Fibroblast of upper back skin (primary cell): Measurements from ENCODE around the gene CALHM3.

Source experiments
- DNase-seq: peaks from one replicate; pipeline ENCODE4 v3.0.0-alpha.2; 2013

CALHM3 gene

DNA sequence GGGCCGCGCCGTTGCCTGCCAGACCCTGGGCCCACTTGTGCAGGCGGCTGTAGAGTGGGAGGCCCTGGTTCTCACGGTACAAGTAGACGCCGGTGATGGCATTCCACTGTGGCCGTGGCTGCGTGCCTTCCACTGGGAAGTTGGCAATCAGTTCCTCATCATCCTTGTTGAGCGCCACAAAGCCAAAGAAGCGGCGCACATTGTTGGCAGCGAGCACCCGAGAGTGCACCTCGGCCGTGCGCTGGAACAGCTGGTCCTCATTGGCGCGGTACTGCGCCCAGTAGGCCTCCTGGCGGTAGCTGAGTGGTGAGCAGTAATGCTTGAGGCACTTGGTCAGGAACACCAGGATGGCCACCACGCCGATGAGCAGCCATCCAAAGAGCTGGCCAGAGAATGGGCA lies 31.9 kb downstream of the CALHM3 start:
- DNase-seq, result no peak

GRCh38 chr10:103445767-103446567 lies 33.1 kb downstream of the CALHM3 start:
- peak; percentile 14 for DNase-seq

GRCh38 chr10:103445366-103445765 lies 33.7 kb downstream of the CALHM3 start:
- no peak for DNase-seq

DNA sequence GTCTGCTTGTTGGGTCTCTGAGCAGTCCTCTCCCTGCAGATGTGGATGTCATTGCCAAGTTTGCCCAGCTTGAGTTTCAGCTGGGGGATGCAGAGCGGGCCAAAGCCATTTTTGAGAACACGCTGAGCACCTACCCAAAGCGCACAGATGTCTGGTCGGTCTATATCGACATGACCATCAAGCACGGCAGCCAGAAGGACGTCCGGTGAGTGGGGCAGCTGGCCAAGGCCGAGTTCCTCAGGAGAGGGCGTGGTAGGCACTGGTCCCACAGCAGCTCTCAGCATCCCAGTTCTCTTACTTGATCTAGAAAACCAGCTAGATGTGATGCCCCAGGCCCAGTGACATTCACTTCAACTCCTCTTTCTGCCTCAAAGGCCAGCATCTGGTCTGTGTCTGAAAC lies 34.6 kb downstream of the CALHM3 start:
- no peak for DNase-seq

DNA sequence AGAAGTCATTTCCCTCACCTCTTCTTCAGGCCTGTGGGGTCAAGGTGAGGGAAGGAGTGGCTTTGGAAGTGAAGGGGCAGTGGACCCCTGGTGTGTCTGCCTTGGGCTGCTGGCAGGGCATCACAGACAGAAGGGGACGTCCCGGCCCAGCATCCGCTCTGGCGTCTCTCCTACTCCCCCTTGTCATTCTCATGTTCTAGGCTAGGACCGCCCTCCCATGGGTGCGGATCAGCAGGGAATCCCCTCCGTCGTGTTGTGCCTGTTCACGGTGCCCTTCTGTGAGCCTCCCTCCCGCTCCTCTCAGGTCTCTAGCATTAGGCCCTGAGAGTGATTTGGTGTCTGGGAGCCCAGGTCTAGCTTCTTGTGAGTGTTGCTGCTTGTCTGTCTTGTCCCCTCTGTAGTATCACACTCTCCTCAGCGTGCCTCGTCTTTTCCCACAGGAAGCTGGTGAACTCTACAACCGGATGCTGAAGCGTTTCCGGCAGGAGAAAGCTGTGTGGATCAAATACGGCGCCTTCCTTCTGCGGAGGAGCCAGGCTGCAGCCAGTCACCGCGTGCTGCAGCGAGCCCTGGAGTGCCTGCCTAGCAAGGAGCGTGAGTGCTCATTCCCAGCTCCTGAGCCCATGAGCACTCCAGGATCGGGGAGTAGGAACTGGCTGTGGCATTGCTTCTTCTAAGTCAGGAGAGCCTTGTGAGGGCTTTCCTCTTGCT lies 35.4 kb downstream of the CALHM3 start:
- DNase-seq, result no peak

DNA sequence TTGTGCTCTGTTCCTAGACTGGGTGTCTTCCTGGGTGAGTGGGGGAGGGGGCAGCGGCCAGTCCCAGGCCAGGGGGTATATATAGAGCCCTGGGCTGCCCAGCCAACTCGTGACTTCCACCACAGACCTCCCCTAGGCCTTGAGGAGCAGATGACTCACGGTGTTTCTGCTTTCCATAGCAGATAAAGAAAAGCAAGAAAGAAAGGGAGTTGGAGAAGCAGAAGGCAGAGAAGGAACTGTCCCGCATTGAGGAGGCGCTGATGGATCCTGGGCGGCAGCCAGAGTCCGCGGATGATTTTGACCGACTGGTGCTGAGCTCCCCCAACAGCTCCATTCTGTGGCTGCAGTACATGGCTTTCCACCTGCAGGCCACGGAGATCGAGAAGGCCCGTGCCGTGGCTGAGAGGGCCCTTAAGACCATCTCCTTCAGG lies 37.0 kb downstream of the CALHM3 start:
- peak; percentile 43 for DNase-seq

- DNase-seq, result no peak
Observed at GRCh38 chr10:103441611-103442010, 37.4 kb downstream of the CALHM3 start.

DNA sequence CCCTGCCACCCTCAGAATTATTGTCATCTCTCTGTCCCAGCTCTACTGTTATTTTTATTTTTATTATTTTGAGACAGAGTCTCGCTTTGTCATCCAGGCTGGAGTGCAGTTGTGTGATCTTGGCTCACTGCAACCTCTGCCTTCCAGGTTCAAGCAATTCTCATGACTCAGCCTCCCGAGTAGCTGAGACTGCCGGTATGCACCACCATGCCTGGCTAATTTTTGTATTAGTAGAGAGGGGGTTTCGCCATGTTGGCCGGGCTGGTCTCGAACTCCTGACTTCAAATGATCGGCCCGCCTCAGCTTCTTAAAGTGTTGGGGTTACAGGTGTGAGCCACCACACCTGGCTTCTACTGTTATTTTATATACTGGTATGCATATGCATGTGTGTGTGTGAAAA lies 37.8 kb downstream of the CALHM3 start:
- DNase-seq, result no peak

DNA sequence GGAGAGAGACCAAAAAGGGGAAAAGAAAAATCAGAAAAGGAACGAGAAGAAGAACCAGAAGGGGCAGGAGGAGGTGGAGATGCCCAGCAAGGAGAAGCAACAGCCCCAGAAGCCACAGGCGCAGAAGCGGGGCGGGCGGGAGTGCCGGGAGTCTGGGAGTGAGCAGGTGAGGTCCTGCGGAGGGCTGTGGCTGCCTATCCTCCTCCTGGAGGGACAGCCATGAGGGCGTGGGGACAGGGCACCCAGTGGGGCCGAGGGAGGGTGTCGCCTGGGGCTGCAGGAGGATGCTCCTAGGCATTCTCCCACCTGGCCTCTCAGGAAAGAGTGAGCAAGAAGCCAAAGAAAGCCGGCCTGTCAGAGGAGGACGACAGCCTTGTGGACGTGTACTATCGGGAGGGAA lies 38.6 kb downstream of the CALHM3 start:
- no peak for DNase-seq

DNA sequence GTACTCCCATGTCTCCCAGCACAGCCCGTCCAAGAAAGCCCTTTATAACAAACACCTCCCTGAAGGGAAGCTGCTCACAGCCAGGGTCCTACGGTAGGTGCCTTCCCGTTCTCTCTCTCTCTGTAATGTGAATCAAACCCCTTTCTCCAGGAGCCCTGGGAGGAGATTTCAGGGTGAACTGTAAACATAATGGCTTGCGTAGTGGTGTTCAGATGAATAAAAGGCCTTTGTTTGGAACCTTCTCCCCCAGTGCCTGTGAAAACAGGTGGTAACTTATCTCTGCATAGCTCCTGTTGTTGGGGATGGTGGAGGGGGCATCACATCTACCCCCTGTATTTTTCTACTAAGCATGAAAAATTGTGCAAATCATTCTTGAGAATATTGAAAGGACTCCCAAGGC lies 39.3 kb downstream of the CALHM3 start:
- DNase-seq, result no peak

DNA sequence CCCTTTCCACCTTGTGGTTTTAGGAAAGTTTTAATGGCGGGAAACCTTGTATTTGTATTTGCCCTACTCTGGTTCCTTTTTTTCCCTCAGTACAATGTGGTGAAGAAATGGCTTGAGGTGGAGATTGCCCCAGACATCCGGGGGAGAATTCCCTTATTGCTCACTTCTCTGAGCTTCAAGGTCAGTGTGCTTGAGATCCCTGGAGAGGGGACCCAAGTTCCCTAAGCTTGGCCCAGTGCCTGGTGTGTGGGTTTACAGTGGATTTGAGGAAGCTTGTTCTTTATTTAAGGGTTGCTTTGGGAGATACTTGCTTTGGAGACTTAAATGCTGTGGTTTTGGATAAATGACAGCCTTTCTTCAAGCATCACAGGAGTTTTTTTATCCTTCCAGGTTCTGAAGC lies 45.2 kb downstream of the CALHM3 start:
- peak; percentile 53 for DNase-seq

- no peak for DNase-seq
Observed at GRCh38 chr10:103431902-103432301, 47.1 kb downstream of the CALHM3 start.

DNA sequence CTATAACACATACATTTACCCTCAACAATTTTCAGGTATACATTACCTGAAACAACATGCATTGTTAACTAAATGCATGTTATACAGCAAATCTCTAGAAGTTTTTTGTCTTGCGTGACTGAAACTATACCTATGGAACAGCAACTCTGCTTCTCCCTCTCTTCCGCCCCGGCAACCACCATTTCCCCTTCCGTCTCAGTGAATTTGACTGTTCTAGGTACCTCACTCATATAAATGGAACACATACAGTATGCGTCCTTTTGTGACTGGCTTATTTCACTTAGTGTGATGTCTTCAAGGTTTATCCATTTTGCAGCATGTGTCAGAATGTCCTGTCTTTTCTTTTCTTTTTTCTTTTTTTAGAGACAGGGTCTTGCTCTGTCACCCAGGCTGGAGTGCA lies 49.4 kb downstream of the CALHM3 start:
- DNase-seq, result no peak

GRCh38 chr10:103428989-103429643 lies 49.9 kb downstream of the CALHM3 start:
- DNase-seq, result no peak

DNA sequence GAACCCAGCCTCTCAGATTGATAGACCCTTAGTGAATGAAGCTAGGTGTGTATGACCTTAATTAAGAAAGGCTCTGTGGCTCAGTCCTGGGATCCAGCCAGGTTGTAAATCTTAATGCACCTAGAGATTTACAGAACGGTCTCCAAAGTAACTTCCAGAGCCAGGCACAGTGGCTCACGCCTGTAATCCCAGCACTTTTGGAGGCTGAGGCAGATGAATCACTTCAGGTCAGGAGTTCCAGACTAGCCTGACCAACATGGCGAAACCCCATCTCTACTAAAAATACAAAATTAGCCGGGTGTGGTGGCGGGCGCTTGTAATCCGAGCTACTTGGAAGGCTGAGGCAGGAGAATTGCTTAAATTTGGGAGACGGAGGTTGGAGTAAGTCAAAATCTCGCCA lies 51.2 kb downstream of the CALHM3 start:
- DNase-seq, result no peak

- DNase-seq, result no peak
Observed at GRCh38 chr10:103423748-103424147, 55.3 kb downstream of the CALHM3 start.
